Measurements from ENCODE around the gene NBPF6.
"Not testable (repeated sequence)": the region's sequence is repeated elsewhere in the genome, so short reads cannot be mapped to it uniquely, and the experiment has no call there.

Gene NBPF6, protein sequence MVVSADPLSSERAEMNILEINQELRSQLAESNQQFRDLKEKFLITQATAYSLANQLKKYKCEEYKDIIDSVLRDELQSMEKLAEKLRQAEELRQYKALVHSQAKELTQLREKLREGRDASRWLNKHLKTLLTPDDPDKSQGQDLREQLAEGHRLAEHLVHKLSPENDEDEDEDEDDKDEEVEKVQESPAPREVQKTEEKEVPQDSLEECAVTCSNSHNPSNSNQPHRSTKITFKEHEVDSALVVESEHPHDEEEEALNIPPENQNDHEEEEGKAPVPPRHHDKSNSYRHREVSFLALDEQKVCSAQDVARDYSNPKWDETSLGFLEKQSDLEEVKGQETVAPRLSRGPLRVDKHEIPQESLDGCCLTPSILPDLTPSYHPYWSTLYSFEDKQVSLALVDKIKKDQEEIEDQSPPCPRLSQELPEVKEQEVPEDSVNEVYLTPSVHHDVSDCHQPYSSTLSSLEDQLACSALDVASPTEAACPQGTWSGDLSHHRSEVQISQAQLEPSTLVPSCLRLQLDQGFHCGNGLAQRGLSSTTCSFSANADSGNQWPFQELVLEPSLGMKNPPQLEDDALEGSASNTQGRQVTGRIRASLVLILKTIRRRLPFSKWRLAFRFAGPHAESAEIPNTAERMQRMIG

DNA sequence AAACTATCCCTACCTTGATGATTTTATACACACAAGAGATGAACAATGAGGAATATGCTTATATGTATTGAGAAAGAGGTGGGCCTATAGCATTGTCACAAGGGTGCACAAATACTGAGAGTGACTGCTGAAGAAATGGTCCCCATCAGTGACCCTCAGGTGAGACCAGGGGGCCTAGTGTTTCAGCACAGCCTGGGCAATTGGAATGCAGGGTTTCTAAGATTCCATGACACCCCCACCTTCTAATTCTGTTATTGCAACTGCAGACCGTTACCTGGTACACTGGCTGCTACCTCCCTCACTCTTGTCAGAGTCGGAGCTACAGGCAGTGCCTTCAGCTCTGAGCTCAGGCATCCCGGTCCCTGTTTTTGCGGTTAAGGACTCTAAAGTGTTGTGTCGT is at the start of gene NBPF6:
Gene NBPF6 (plus strand): TSS at position 301 of the 400 bp plus-strand sequence. CDS start 259 bp downstream, outside the sequence.
- not testable (repeated sequence) for DNase-seq

DNA sequence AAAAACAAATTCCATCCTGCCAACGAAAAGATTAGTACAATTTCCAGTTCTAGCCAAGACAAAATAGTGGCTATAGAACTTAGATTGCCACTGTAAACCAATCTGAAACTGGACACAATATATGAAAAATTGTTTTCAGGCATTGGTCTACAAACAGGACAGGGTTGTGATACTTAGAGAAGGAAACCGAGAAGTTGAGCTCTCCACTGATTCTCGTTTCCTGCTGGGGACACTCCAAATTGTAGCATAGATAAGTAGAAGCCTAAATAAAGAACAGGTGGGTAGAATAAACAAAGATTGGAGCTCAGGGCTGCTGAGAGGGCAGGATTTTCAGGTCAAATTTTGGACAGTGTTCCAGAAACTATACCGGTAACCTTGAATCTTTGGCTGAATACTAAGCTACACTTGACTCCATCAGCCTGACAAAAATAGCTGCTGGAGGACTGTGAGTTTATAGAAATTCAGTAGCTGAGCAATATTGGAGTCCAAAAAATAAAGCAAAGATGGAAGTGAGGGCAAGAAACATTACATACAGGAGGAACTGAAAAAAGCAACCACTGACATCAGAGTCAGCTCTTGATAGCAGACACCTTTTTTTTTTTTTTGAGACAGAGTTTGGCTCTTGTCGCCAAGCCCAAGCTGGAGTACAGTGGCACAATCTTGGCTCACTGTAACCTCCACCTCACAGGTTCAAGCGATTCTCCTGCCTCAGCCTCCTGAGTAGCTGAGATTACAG is 38.9 kb upstream of the NBPF6 start:
- DNase-seq, result not testable (repeated sequence)

DNA sequence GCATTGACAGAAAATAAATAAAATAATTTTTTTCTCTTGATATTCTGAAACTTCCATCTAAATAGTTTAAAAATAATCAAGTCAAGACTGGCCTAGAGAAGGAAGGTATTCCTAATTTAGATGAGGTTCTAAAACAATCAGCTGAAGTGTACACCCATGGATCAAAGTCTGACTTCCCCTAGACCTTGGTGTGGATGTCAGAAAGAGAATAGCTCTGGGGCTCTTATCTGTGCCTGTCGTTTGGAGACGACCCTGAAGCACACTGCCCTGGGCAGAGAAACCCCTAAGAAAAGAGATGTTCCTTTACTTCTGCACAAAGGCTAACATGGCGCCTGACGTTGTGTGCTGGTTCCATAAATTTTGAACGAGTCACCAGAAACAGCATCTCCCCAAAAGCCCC is 30.0 kb upstream of the NBPF6 start:
- DNase-seq, result not testable (repeated sequence)

DNA sequence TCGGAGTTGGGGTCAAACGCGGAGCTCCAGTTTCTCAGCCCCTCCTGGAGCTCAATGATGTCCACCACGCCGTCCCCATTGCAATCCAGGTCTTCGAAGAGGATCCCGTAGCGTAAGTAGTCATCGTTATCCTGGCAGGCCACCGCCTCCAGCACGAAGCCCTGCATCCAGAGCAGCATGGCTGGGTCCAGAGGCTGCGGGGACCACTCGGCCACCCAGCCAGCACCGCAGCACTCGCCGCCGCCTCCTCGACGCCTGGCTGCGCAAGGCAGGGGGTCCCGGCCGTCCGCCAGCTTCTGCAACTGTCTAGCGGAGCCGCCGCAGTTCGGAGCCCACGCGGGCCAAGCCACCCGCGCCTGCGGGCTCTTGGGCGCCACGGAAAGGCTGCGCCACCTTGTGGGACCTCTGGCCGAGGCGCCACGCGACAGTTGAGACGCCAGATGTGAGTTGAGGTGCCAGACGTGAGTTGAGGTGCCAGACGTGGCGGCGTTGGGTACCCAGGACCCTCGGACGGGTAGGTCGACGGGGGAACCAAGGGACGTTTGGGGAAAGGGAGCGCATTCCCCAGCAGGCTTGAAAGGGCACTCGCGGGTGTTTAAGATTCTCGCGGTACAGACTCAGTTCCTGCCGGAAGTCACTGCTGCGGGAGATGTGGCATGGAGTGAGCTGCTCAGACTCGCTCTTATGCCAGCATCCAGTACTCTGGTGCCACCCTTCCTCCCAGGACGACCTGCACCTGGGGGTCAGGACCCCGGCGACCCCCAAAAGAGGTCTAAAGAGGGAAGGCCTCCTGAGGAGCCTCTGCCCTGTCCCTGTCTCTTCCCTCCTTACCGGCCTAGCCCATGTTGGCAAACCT is 28.9 kb upstream of the NBPF6 start:
- not testable (repeated sequence) for DNase-seq

DNA sequence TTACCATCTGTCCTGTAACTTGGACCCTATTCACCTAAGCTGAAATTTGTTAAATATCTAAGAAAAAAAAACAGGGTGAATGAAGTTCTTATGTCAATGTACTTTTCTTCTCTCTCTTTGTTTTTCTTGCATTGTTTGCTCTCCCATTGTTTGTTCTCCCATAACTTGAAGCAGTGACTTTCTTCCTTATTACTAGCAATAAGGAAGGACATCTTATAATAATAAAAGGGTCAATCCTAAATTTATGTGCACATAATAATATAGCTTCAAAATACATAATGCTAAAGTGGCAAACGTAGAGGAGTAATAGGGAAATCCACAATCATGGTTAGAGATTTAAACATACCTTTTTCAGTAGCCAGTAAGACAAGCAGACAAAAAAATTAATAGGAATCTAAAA is 23.3 kb upstream of the NBPF6 start:
- not testable (repeated sequence) for DNase-seq

DNA sequence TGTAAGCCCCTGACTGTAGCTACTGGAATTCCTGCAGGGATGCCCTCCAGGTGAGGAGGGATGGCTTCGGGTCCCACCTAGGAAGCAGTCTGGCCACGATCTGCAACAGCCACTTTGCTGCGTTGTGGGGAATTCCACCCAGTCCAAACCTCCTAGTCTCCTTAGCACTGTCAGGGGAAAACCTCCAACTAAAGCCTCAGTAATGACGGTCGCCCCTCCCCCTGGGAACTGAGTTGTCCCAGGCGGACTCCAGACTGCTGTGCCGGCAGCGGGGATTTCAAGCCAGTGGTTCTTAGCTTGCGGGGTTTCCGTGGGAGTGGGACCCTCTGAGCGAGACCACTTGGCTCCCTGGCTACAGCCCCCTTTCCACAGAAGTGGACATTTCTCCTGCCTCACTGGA is 18.1 kb upstream of the NBPF6 start:
- not testable (repeated sequence) for DNase-seq

DNA sequence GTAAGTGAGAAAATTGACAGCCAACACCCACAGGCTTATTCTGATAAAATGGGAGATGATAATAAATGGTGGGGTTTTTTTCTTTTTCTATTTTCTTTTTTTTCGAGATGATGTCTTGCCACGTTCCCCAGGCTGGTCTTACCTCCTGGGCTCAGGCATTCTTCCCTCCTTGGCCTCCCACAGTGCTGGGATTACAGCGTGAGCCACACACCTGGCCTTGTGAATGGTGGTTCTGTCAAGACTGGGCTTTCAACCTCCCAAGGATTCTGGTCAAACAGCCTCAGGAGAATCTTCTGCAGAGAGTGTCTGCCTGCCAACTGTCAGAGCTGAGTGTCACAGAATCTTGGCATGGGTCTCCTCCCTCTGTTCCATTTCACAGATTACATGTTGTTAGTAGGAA is 16.7 kb upstream of the NBPF6 start:
- DNase-seq, result not testable (repeated sequence)

DNA sequence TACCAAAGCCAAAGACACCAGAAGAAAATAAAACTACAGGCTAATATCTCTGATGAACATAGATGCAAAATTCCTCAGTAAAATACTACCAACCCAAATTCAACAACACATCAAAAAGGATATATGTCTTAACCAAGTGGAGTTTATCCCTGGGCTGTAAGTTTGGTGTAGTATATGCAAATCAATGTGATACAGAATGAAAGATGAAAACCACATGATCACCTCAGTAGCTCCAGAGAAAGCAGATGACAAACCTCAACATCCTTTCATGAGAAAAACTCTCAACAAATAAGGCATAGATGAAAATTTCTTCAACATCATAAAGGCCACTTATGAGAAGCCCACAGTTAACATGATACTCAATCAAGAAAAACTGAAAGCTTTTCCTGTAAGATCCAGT is 11.6 kb upstream of the NBPF6 start:
- not testable (repeated sequence) for DNase-seq

DNA sequence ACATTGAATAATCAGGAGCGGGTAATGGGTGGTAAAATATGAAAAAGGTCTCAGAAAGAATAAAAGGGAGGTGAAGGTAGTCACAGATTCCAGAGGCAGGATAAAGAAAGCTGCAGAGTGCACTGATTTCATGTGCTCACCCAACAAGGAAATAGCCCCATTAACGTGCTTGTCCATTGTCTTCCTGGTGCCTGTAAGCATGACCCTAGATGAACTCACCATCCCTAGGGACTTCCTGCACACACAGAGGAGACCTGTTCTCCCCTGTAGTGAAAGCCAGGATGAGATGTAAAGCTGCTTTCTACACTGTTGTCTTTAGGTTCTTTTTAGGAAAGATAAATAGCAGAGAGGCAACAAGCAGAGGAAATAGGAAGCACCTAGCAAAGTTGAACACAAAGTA is 4.4 kb downstream of the NBPF6 start:
- DNase-seq, result not testable (repeated sequence)

DNA sequence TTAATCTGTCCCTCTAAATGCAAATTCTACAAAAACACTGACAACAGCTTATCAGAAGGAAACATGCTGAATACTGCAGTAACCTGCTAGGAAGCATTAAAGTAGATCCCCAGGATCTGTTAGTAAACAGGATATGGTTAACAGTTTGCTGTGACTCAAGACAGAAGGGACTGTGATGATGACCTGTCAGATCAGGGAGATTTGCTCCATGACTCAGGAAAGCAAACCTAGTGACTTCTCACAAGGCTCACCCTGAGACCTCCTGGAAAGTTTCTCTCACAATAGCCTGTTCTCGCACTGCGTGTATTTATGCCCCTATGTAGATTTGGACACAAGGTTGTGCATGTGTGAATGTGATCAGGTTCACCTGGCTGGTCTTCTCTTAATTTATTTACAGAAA is 8.5 kb downstream of the NBPF6 start:
- DNase-seq, result not testable (repeated sequence)

DNA sequence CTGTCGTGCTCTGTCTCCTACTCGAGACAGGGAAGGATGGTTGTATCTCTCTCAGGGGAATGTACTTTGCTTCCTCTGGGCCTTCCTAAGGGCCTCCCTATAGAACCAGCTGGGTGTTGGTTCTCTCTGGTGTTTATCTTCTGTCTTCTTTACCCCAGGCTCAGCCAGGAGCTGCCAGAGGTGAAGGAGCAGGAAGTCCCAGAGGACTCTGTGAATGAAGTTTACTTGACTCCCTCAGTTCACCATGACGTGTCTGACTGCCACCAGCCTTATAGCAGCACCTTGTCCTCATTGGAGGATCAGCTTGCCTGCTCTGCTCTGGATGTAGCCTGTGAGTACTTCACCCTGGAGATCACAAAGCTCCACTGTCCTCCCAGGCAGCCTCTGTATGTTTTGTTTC is 11.6 kb downstream of the NBPF6 start:
- not testable (repeated sequence) for DNase-seq

DNA sequence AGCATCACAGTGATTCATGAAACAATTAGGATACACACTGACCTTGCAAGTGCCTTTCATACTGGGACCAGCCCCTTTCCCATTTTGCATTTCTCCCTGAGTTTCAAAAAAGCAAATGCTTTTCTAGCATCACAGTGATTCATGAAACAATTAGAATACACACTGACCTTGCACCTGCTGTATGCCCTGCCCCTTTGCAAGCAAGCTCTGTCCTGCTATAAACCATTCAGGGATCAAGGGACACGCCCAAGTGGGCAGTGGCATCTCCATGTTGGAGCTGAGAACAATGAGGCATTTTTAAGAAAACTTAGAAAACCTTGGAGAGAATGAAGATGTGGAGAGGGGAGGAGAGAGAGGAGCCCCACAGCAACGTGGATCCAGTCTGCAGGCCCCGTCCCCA is 13.8 kb downstream of the NBPF6 start:
- DNase-seq, result not testable (repeated sequence)

DNA sequence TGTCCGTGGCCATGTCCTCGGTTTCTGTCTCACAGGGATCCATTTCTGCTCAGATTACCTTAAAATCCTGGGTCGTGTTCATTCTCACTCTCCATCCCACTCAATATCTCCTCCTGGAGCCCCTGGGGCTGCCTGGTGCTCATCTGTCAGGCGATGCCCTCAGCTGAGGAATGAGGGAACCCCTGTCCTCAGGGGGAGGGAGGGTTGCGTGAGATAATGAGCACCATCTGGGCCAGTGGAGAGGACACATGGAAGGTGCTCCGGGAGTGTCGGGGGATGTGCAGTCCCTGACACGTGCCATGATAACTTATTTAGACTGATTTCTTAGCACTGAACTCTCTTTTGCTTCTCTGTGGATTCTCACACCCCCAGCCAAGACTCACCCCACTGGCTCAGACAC is 16.0 kb downstream of the NBPF6 start:
- not testable (repeated sequence) for DNase-seq

DNA sequence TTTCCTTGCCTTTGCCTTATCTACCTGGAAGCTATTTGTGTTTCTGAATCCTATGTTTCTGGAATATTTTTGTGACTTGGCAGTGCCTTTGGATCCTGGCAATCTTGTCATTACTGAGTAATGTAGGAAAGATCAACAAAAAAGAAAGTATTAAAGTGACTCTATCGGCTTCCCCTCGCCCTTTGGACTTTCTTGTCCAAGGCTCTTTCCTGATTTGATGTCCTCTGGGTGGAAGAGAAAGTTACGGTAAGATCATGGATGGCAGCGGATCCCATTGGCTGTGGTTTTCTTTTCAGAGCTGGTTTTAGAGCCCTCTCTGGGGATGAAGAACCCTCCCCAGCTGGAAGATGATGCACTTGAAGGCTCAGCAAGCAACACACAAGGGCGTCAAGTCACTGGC is 17.0 kb downstream of the NBPF6 start:
- not testable (repeated sequence) for DNase-seq

DNA sequence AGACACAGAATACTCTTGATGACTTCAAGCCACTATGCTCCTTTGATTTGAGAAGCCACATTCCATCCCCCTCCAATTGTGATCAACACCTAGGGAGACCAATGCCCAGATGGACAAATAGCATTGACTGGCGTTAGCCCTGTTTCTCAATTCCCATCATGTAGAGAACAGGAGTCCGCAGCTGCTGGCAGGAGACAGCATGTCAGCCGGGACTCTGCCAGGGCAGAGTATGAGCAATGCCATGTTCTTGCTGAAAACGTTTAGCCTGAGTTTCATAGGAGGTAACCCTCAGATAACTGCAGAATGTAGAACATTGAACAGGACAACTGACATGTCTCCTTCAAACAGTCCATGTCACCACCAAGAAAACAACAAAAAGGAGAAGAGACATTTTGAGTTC is 20.6 kb downstream of the NBPF6 start:
- not testable (repeated sequence) for DNase-seq

DNA sequence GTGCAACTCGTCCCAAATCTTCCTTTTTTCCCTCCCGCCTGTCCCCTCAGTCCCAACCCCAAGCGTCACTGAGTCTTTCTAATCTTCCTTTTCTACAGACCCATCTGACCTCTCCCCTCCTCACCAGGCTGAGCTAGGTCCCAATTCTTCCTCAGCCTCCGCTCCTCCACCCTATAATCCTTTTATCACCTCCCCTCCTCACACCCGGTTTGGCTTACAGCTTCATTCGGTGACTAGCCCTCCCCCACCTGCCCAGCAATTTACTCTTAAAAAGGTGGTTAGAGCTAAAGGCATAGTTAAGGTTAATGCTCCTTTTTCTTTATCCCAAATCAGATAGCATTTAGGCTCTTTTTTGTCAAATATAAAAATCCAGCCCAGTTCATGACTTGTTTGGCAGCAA is 24.4 kb downstream of the NBPF6 start:
- DNase-seq, result not testable (repeated sequence)

DNA sequence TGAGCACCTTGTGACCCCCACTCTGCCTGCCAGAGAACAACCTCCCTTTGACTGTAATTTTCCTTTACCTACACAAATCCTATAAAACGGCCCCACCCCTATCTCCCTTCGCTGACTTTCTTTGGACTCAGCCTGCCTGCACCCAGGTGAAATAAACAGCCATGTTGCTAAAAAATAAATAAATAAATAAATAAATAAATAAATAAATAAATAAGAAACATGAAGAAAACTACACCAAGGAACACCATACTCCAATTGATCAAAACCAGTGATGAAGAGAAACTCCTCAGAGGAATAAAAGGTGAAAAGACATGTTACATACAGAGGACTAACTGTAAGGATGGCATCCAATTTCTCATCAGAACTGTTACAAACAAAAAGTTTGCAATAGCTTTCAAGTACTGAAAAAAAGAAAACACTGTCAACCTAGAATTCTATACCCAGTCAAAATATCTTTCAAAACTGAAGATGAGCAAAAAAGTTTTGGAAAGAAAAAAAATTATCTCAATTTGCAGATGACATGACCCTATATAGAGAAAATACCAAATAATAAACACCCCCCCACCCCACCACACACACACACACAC is 28.4 kb downstream of the NBPF6 start:
- no peak for DNase-seq

DNA sequence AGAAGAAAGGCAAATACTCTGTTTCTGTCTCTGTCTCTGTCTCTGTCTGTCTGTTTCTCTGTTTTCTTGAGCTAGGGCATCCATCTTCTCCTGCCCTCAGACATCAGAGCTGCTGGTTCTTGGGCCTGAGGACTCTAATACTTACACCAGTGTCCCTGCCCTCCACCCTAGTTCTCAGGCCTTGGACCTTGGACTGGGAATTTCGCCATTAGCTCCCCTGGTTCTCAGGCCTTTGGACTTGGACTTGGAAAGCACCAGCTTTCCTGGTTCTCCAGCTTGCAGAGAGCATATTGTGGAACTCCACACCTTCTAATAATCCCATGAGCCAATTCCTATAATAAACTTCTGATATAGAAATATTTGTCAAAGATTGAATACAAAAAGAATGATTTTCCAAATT is 32.6 kb downstream of the NBPF6 start:
- no peak for DNase-seq

DNA sequence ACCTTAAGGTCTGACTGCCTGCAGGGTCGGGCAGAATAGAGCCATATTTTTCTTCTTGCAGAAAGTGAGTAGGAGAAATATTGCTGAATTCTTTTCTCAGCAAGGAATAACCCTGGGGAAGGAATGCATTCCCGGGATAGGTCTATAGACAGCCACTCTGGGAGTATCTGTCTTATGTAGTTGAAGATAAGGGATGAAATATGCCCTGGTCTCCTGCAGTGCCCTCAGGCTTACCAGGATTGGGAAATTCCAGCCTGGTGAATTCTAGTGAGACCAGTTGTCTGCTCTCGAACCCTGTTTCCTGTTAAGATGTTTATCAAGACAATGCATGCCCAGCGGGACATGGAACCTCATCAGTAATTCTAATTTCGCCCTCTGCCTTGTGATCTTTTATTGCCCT is 35.8 kb downstream of the NBPF6 start:
- DNase-seq, result not testable (repeated sequence)

DNA sequence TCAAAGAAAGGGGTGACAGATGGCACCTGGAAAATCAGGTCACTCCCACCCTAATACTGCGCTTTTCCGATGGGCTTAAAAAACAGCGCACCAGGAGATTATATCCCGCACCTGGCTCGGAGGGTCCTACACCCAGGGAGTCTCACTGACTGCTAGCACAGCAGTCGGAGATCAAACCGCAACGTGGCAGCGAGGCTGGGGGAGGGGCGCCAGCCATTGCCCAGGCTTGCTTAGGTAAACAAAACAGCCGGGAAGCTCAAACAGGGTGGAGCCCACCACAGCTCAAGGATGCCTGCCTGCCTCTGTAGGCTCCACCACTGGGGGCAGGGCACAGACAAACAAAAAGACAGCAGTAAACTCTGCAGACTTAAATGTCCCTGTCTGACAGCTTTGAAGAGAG is 36.6 kb downstream of the NBPF6 start:
- not testable (repeated sequence) for DNase-seq

DNA sequence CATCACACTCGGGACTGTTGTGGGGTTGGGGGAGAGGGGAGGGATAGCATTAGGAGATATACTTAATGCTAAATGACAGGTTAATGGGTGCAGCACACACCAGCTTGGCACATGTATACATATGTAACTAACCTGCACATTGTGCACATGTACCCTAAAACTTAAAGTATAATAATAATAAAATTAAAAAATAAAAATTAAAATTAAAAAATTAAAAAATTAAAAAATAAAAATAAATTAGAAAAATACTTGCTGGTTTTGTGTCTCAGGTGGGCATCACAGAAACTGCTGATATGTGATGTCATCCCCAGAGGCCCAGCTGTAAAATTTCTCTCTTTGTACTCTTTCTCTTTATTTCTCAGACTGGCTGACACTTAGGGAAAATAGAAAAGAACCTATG is 44.9 kb downstream of the NBPF6 start:
- not testable (repeated sequence) for DNase-seq

DNA sequence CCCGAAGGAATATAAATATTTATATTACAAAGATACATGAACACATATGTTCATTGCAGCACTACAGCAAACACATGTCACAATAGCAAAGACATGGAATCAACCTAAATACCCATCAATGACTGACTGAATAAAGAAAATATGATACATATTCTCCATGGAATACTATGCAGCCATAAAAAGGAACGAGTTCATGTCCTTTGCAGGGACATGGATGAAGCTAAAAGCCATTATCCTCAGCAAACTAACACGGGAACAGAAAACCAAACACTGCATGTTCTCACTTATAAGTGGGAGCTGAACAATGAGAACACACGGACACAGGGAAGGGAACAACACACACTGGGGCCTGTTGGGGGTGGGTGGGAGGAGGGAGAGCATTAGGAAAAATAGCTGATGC is 46.7 kb downstream of the NBPF6 start:
- not testable (repeated sequence) for DNase-seq

Measured in EL (cell line).